Measurements from ENCODE around the gene MRC2. TPM values are rescaled to one million over a fixed set of nuclear protein-coding genes. Genes with fewer than 3 reads are reported as not detected.

The MRC2 gene
- total RNA-seq, 4 donors from 2014 or later: 7.9 to 47.2 (median 14.5) TPM

DNA sequence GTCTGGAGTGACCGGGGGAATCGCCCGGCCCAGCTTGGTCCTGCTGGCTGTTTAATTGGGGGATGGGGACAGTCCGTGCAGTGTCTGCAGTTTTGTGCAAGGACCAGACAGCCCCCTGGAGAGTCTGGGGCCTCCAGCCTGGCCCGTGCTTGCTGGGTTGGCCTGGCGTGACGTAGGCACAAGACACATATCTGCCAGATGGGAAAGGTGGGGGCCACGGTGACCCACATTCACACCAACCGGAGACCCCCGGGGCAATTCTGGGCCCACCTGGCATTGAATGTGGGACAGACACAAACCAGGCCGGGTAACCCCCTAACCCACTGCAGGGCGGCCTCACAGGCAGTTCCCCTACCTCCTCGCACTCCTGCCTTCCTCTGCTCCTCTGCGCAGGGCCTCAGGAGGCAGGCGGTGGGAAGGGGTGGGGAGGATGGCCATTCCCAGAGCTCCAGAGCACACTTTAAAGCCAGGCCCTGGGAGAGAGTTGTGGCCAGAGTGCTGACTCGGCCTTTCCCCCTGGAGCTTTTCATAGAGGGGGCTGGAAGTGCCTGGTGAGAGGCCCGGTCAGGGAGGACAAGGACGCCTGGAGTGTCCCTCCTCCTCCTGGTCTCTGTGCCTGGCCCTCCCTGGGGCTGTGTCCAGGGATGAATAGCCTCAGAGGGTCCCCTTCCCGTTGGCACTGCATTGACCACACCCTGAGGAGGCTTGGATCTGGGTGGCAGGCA is 1.5 kb downstream of the MRC2 start:
- DNase-seq: no peak
- H3K4me3 ChIP-seq: peak overlapping the region in 3 of 4 donors; percentile 17 to 55 (median 41)
- peaks cover 38% of the 10 kb centered on the region for H3K27me3 ChIP-seq
- peak overlapping the region; percentile 68 to 86 (median 82) for H3K27ac ChIP-seq
- H3K9me3 ChIP-seq: no peaks in the 10 kb centered on the region
- TF ChIP-seq, protein P1, sequence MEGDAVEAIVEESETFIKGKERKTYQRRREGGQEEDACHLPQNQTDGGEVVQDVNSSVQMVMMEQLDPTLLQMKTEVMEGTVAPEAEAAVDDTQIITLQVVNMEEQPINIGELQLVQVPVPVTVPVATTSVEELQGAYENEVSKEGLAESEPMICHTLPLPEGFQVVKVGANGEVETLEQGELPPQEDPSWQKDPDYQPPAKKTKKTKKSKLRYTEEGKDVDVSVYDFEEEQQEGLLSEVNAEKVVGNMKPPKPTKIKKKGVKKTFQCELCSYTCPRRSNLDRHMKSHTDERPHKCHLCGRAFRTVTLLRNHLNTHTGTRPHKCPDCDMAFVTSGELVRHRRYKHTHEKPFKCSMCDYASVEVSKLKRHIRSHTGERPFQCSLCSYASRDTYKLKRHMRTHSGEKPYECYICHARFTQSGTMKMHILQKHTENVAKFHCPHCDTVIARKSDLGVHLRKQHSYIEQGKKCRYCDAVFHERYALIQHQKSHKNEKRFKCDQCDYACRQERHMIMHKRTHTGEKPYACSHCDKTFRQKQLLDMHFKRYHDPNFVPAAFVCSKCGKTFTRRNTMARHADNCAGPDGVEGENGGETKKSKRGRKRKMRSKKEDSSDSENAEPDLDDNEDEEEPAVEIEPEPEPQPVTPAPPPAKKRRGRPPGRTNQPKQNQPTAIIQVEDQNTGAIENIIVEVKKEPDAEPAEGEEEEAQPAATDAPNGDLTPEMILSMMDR (IDR thresholded peaks at IDR 0.05): no peak
- TF ChIP-seq EP300 (IDR thresholded peaks at IDR 0.05; ENCODE audit: low read depth) (no peak), POLR2AphosphoS5 (IDR thresholded peaks at IDR 0.05) (no peak), POLR2A (IDR thresholded peaks at IDR 0.05) (no peak)
- in situ Hi-C loops (cut with MboI; ENCODE audit: low pct_ligation_motif_present in 1 of 4, low pct_unique_long_range_greater_than_20kb in 1 of 4, low sequenced_read_pairs in 3 of 4) (no loop called here), intact Hi-C loops (cut with DNase I; ENCODE audit: low total_unique reads) (no loop called here)
- H3K36me3 ChIP-seq: no peaks in the 10 kb centered on the region
- WGBS, 2 donors (ENCODE audit: low coverage in 1 of 2): 62% methylated on average over 18 of the region's 19 CpGs; no CpG with 5 or more reads in 1 of the 2 donors
- H3K4me1 ChIP-seq: peaks cover 0 to 33% (median 13%) of the 10 kb centered on the region in 4 donors

- Histone ChIP-seq H3K27ac (peak overlapping the region in 3 of 4 donors; percentile 68 to 86 (median 80)), H3K36me3 (no peaks in the 10 kb centered on the region), H3K4me1 (peaks cover 0 to 33% (median 13%) of the 10 kb centered on the region in 4 donors), H3K4me3 (no peak overlapping the region), H3K9me3 (no peaks in the 10 kb centered on the region), H3K27me3 (peaks cover 38% of the 10 kb centered on the region)
- in situ Hi-C loops (cut with MboI; ENCODE audit: low pct_ligation_motif_present in 1 of 4, low pct_unique_long_range_greater_than_20kb in 1 of 4, low sequenced_read_pairs in 3 of 4): no loop called here
- no peak for DNase-seq
- TF ChIP-seq POLR2A (IDR thresholded peaks at IDR 0.05) (no peak), EP300 (IDR thresholded peaks at IDR 0.05; ENCODE audit: low read depth) (no peak), POLR2AphosphoS5 (IDR thresholded peaks at IDR 0.05) (no peak)
- TF ChIP-seq, protein P1 (IDR thresholded peaks at IDR 0.05): no peak
- WGBS, 2 donors (ENCODE audit: low coverage in 1 of 2): 70 to 95% methylated on average over 4 to 19 of the region's 19 CpGs
- intact Hi-C loops (cut with DNase I; ENCODE audit: low total_unique reads): no loop called here
Measured at GRCh38 chr17:62629556-62630364, 2.3 kb downstream of the MRC2 start.

DNA sequence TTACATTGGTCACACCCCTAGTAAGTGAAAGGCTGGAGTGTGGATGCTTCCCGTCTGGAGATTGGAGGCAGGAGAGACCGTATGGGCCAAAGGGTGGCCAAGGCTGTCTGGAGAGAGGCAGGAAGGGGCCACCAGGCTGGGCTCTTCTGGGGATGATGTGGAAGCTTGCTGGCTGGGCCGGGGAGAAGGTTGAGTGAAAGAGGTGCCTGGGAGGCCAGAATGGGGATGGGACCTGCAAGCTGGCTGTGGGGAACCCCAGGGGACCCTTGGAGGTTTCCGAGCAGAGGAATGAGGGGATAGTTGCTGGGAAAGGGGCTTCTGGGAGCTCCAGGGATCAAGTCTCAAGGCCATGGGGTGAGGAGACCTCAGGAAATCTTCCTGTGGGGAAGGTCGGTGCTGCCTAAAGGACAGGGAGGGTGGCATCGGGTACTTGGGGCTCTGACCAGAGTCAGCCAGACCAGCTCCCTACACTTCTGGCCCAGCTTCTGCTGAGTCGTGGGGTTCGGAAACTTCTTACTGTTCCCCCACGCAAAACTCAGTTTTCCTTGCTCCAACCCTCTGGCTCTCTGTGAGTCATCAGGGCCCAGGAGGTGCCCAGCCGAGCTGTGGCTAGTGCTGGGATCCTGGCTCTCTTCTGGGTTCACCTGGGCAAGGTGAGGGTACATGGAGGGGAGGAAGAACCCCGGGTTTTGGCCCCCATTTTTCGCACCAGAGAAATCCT is 3.1 kb downstream of the MRC2 start:
- WGBS, 2 donors (ENCODE audit: low coverage in 1 of 2): 70 to 80% methylated on average over 2 to 12 of the region's 12 CpGs
- no peaks in the 10 kb centered on the region for H3K36me3 ChIP-seq
- TF ChIP-seq POLR2A (IDR thresholded peaks at IDR 0.05) (no peak), POLR2AphosphoS5 (IDR thresholded peaks at IDR 0.05) (no peak), EP300 (IDR thresholded peaks at IDR 0.05; ENCODE audit: low read depth) (no peak)
- TF ChIP-seq, protein P1 (IDR thresholded peaks at IDR 0.05): no peak
- H3K27me3 ChIP-seq: peaks cover 38% of the 10 kb centered on the region
- no peak overlapping the region for H3K4me3 ChIP-seq
- intact Hi-C loops (cut with DNase I; ENCODE audit: low total_unique reads): no loop called here
- no peaks in the 10 kb centered on the region for H3K9me3 ChIP-seq
- H3K27ac ChIP-seq: no peak overlapping the region
- in situ Hi-C loops (cut with MboI; ENCODE audit: low pct_ligation_motif_present in 1 of 4, low pct_unique_long_range_greater_than_20kb in 1 of 4, low sequenced_read_pairs in 3 of 4): no loop called here
- DNase-seq: no peak
- peaks cover 0 to 29% (median 13%) of the 10 kb centered on the region in 4 donors for H3K4me1 ChIP-seq
